HepG2 (cell line): ENCODE measurements around the gene SDK2.

Experiments
- ARNT ChIP-seq: fragments of 450-650 bp; IDR thresholded peaks from 2 replicates; pipeline ENCODE4 v1.6.1; 2017
- CBFB ChIP-seq: sonication (generic); formaldehyde crosslinking; IDR thresholded peaks from 2 replicates; pipeline ENCODE4 v1.4.0; 2020; ENCODE audit warnings: missing genetic modification reagents
- HDAC2 ChIP-seq: sonication (generic); formaldehyde crosslinking; IDR thresholded peaks from 2 replicates; pipeline ENCODE4 v1.4.0; 2020; ENCODE audit warnings: missing genetic modification reagents
- TSC22D2 ChIP-seq: sonication (generic); formaldehyde crosslinking; IDR thresholded peaks from 2 replicates; pipeline ENCODE4 v1.5.1; 2020; ENCODE audit warnings: missing genetic modification reagents, mild to moderate bottlenecking, borderline replicate concordance
- ZBTB1 ChIP-seq: sonication (generic); formaldehyde crosslinking; IDR thresholded peaks from 2 replicates; pipeline ENCODE4 v1.4.0; 2020; ENCODE audit warnings: missing genetic modification reagents, borderline replicate concordance
- ZC3H4 ChIP-seq: sonication (generic); formaldehyde crosslinking; IDR thresholded peaks from 2 replicates; pipeline ENCODE4 v1.4.0; 2020; ENCODE audit warnings: missing genetic modification reagents, borderline replicate concordance
- ZFAT ChIP-seq: sonication (generic); formaldehyde crosslinking; conservative IDR thresholded peaks from 2 replicates; pipeline ENCODE4 v1.8.1; 2023; ENCODE audit warnings: missing genetic modification reagents, inconsistent platforms
- ZFX ChIP-seq: sonication (generic); formaldehyde crosslinking; IDR thresholded peaks from 2 replicates; pipeline ENCODE4 v1.4.0; 2020; ENCODE audit warnings: mild to moderate bottlenecking, low read depth, missing genetic modification reagents, moderate library complexity
- ZKSCAN1 ChIP-seq: fragments of 150-350 bp; IDR thresholded peaks from 2 replicates; pipeline ENCODE4 v1.6.1; 2014; ENCODE audit warnings: low read length
- ZNF12 ChIP-seq: sonication (generic); formaldehyde crosslinking; IDR thresholded peaks from 2 replicates; pipeline ENCODE4 v1.5.0; 2020; ENCODE audit warnings: missing genetic modification reagents
- TF ChIP-seq, protein P1 (sequence below): sonication (generic); formaldehyde crosslinking; IDR thresholded peaks from 2 replicates; pipeline ENCODE4 v1.5.0; 2020; ENCODE audit warnings: mild to moderate bottlenecking, missing genetic modification reagents, moderate library complexity
- TF ChIP-seq, protein P2 (sequence below): sonication (generic); formaldehyde crosslinking; conservative IDR thresholded peaks from 2 replicates; pipeline ENCODE4 v1.8.1; 2023; ENCODE audit warnings: missing genetic modification reagents
- TF ChIP-seq, protein P3 (sequence below): fragments of 450-650 bp; IDR thresholded peaks from 2 replicates; pipeline ENCODE4 v1.6.1; 2017
- TF ChIP-seq, protein P4 (sequence below): sonication (generic); IDR thresholded peaks from 2 replicates; pipeline ENCODE4 v1.6.1; 2016; ENCODE audit warnings: low read depth, borderline replicate concordance

DNA sequence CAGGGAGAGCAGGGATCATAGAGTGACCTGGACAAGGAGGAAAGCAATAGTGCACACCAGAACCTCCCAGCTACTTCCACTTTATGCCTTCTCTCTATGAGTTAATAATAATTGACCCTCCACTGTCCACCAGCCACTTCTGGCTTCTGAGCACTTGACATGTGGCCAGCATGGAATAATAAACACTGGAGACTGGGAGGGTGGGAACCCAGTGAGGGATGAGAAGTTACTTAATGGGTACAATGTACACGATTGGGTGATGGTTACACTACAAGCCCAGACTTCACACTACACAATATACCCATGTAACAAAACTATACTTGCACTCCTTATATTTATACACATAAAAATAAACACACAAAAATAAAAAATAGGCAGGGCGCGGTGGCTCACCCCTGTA, 343.9 kb downstream of the SDK2 start:
- TF ChIP-seq ZFX: no peak
- no peak for TF ChIP-seq ZNF12 (CRISPR knock-in tag)
- no peak for TF ChIP-seq ARNT
- no peak for TF ChIP-seq ZC3H4
- no peak for TF ChIP-seq TSC22D2 (CRISPR knock-in tag)
- TF ChIP-seq, protein P1, sequence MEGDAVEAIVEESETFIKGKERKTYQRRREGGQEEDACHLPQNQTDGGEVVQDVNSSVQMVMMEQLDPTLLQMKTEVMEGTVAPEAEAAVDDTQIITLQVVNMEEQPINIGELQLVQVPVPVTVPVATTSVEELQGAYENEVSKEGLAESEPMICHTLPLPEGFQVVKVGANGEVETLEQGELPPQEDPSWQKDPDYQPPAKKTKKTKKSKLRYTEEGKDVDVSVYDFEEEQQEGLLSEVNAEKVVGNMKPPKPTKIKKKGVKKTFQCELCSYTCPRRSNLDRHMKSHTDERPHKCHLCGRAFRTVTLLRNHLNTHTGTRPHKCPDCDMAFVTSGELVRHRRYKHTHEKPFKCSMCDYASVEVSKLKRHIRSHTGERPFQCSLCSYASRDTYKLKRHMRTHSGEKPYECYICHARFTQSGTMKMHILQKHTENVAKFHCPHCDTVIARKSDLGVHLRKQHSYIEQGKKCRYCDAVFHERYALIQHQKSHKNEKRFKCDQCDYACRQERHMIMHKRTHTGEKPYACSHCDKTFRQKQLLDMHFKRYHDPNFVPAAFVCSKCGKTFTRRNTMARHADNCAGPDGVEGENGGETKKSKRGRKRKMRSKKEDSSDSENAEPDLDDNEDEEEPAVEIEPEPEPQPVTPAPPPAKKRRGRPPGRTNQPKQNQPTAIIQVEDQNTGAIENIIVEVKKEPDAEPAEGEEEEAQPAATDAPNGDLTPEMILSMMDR (CRISPR knock-in tag): no peak
- TF ChIP-seq ZBTB1 (CRISPR knock-in tag): no peak
- TF ChIP-seq, protein P2, sequence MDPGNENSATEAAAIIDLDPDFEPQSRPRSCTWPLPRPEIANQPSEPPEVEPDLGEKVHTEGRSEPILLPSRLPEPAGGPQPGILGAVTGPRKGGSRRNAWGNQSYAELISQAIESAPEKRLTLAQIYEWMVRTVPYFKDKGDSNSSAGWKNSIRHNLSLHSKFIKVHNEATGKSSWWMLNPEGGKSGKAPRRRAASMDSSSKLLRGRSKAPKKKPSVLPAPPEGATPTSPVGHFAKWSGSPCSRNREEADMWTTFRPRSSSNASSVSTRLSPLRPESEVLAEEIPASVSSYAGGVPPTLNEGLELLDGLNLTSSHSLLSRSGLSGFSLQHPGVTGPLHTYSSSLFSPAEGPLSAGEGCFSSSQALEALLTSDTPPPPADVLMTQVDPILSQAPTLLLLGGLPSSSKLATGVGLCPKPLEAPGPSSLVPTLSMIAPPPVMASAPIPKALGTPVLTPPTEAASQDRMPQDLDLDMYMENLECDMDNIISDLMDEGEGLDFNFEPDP: no peak
- TF ChIP-seq, protein P3, sequence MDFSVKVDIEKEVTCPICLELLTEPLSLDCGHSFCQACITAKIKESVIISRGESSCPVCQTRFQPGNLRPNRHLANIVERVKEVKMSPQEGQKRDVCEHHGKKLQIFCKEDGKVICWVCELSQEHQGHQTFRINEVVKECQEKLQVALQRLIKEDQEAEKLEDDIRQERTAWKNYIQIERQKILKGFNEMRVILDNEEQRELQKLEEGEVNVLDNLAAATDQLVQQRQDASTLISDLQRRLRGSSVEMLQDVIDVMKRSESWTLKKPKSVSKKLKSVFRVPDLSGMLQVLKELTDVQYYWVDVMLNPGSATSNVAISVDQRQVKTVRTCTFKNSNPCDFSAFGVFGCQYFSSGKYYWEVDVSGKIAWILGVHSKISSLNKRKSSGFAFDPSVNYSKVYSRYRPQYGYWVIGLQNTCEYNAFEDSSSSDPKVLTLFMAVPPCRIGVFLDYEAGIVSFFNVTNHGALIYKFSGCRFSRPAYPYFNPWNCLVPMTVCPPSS: no peak
- TF ChIP-seq HDAC2: no peak
- no peak for TF ChIP-seq ZKSCAN1
- TF ChIP-seq, protein P4, sequence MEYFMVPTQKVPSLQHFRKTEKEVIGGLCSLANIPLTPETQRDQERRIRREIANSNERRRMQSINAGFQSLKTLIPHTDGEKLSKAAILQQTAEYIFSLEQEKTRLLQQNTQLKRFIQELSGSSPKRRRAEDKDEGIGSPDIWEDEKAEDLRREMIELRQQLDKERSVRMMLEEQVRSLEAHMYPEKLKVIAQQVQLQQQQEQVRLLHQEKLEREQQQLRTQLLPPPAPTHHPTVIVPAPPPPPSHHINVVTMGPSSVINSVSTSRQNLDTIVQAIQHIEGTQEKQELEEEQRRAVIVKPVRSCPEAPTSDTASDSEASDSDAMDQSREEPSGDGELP: no peak
- TF ChIP-seq ZFAT (CRISPR knock-in tag): no peak
- no peak for TF ChIP-seq CBFB (CRISPR knock-in tag)
